PC-3 (cell line): ENCODE measurements around the gene TBXAS1. TPM values are rescaled to one million over a fixed set of nuclear protein-coding genes. Genes with fewer than 3 reads are reported as not detected.
"Not testable (repeated sequence)": the region's sequence is repeated elsewhere in the genome, so short reads cannot be mapped to it uniquely, and the experiment has no call there.

Experiments used
- ATAC-seq: fragments of 200-7000 bp; cut with Tn5 transposase; 2 replicates; pipeline ENCODE4 v1.9.1; 2020; ENCODE audit warnings: mild to moderate bottlenecking, moderate library complexity
- BruUV-seq: library from RNA; stranded (reverse); fragments of 400-500 nt; replicated peaks from 2 replicates; lab custom pipeline; 2021; lab: Mats Ljungman, UMichigan
- CTCF ChIA-PET: fragments of 300-600 bp; sonication (Branson Sonifier 250); formaldehyde crosslinking; loops from one replicate; lab custom pipeline; 2022; ENCODE audit warnings: antibody characterized with exemption; lab: Charles Lee
- POLR2A ChIA-PET: fragments of 300-600 bp; sonication (Branson Sonifier 250); formaldehyde crosslinking; loops from one replicate; lab custom pipeline; 2022; ENCODE audit warnings: antibody characterized with exemption; ENCODE audit not compliant: unreplicated experiment; lab: Charles Lee
- DNase-seq: peaks from one replicate; pipeline ENCODE4 v3.0.0-alpha.2; 2015
- H2AFZ ChIP-seq: fragments of 300-600 bp; sonication (generic); 2 replicates; pipeline ENCODE4 v1.6.0; 2016; ENCODE audit warnings: antibody characterized with exemption, low read length
- H3F3A ChIP-seq: fragments of 300-600 bp; sonication (generic); one replicate; pipeline ENCODE4 v1.6.0; 2017; ENCODE audit warnings: antibody characterized with exemption, low read length, control low read depth, mild to moderate bottlenecking; ENCODE audit not compliant: unreplicated experiment
- H3K27ac ChIP-seq: fragments of 300-600 bp; sonication (generic); 2 replicates; pipeline ENCODE4 v1.5.1; 2016; ENCODE audit warnings: mild to moderate bottlenecking, low read length
- H3K27me3 ChIP-seq: fragments of 300-600 bp; sonication (generic); 2 replicates; pipeline ENCODE4 v1.6.1; 2016; ENCODE audit warnings: low read length, mixed read lengths
- H3K36me3 ChIP-seq: fragments of 300-600 bp; sonication (generic); 2 replicates; pipeline ENCODE4 v1.6.1; 2016; ENCODE audit warnings: low read depth, mixed run types, low read length, mixed read lengths
- H3K4me1 ChIP-seq: fragments of 300-600 bp; sonication (generic); 2 replicates; pipeline ENCODE4 v1.5.1; 2016; ENCODE audit warnings: low read length; ENCODE audit not compliant: insufficient read depth
- H3K4me2 ChIP-seq: fragments of 300-600 bp; sonication (generic); 2 replicates; pipeline ENCODE4 v1.6.0; 2016; ENCODE audit warnings: low read length
- H3K4me3 ChIP-seq: fragments of 300-600 bp; sonication (generic); 2 replicates; pipeline ENCODE4 v1.5.1; 2016; ENCODE audit warnings: mild to moderate bottlenecking, low read length, mixed read lengths
- H3K79me2 ChIP-seq: fragments of 300-600 bp; sonication (generic); 2 replicates; pipeline ENCODE4 v1.6.1; 2017; ENCODE audit warnings: low read length, mixed read lengths
- H3K9ac ChIP-seq: fragments of 300-600 bp; sonication (generic); 2 replicates; pipeline ENCODE4 v1.6.0; 2016; ENCODE audit warnings: mild to moderate bottlenecking, low read length
- H3K9me2 ChIP-seq: fragments of 300-600 bp; sonication (generic); replicated peaks from 2 replicates; pipeline ENCODE4 v1.6.1; 2016; ENCODE audit warnings: mixed run types, low read length, mixed read lengths
- H3K9me3 ChIP-seq: fragments of 300-600 bp; sonication (generic); 2 replicates; pipeline ENCODE4 v1.6.1; 2016; ENCODE audit warnings: low read length, mixed read lengths
- H4K20me1 ChIP-seq: fragments of 300-600 bp; sonication (generic); 2 replicates; pipeline ENCODE4 v1.6.1; 2016; ENCODE audit warnings: low read length, mixed read lengths
- EZH2 ChIP-seq: fragments of 300-600 bp; sonication (generic); IDR thresholded peaks from one replicate; pipeline ENCODE4 v1.6.1; 2017; ENCODE audit warnings: antibody characterized with exemption, mild to moderate bottlenecking, low read length; ENCODE audit not compliant: unreplicated experiment
- EZH2phosphoT487 ChIP-seq: fragments of 300-600 bp; sonication (generic); IDR thresholded peaks from 2 replicates; pipeline ENCODE4 v1.6.1; 2018; ENCODE audit warnings: mild to moderate bottlenecking, antibody characterized with exemption, low read length, borderline replicate concordance
- intact Hi-C: fragments of 100-400 bp; cut with micrococcal nuclease; formaldehyde crosslinking; loops from 2 replicates; pipeline ENCODE4 v1.9.0; 2023
- total RNA-seq: library from RNA; depleted of rRNA; stranded (reverse); fragments of >200 nt; gene quantifications from 2 replicates; pipeline ENCODE4 v1.2.3, GENCODE V29; 2014
- TF ChIP-seq, protein P1 (sequence below): fragments of 300-600 bp; sonication (generic); conservative IDR thresholded peaks from 2 replicates; pipeline ENCODE4 v1.5.1; 2017; ENCODE audit warnings: antibody characterized with exemption, low read depth, mild to moderate bottlenecking, low read length

The TBXAS1 gene
- total RNA-seq, 1 experiment from 2014 or later: 21.8 TPM

DNA sequence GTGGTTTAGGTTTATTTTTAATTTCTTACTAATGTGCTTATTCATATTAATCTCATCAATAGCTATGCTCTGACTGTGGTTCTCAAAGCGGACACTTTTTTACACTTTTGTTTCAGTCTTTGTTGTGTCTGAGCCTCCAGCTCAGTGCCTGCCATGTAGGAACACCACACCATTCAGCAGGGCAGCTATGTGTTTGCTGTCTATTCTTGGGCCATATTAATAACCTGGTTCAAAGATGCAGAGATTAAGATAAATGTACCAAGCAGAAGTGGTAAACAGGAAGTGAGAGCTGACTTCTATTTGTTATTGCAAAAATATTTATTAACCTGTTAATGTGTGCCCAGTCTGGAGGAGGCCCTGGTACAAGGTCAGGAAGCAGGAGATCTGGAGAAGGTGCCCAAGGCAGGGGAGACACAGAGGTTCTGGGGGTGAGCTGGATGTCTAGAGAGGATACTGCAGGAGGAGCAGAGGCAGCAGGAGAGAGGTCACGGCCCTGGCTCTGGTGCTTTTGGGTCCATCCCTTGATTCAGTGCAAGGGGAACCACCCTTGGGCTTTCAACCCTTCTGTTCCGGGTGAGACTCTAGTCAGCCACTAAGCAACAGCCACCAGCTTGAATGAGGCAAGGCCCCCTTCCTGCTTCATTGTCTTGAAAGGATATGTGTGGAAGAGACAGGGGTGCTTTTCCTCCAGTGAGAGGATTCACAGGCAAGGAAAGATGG, 1.9 kb downstream of the TBXAS1 start:
- ATAC-seq (no peak), DNase-seq (no peak)
- no peak overlapping the region for H3K27ac ChIP-seq
- no peak overlapping the region for H3K4me3 ChIP-seq
- BruUV-seq: no TSS peak
- POLR2A ChIA-PET: interaction anchor here (0.6 kb wide), 1 partner anchor 47 kb away, joined by 3 read pairs; no protein-coding TSS in a partner anchor
- H4K20me1 ChIP-seq: no peaks in the 10 kb centered on the region
- H3K4me1 ChIP-seq: peaks cover 17% of the 10 kb centered on the region
- no peaks in the 10 kb centered on the region for H3K36me3 ChIP-seq
- no peaks in the 10 kb centered on the region for H3K79me2 ChIP-seq
- CTCF ChIA-PET: no interaction called here
- H3K9me3 ChIP-seq: no peaks in the 10 kb centered on the region
- no peak overlapping the region for H3K9ac ChIP-seq
- H3K9me2 ChIP-seq: no peaks in the 10 kb centered on the region
- no peaks in the 10 kb centered on the region for H3K27me3 ChIP-seq
- H3F3A ChIP-seq: no peaks in the 10 kb centered on the region
- intact Hi-C loops: no loop called here
- no peak overlapping the region for H2AFZ ChIP-seq
- H3K4me2 ChIP-seq: no peak overlapping the region
- TF ChIP-seq EZH2 (no peak), EZH2phosphoT487 (no peak)
- TF ChIP-seq, protein P1, sequence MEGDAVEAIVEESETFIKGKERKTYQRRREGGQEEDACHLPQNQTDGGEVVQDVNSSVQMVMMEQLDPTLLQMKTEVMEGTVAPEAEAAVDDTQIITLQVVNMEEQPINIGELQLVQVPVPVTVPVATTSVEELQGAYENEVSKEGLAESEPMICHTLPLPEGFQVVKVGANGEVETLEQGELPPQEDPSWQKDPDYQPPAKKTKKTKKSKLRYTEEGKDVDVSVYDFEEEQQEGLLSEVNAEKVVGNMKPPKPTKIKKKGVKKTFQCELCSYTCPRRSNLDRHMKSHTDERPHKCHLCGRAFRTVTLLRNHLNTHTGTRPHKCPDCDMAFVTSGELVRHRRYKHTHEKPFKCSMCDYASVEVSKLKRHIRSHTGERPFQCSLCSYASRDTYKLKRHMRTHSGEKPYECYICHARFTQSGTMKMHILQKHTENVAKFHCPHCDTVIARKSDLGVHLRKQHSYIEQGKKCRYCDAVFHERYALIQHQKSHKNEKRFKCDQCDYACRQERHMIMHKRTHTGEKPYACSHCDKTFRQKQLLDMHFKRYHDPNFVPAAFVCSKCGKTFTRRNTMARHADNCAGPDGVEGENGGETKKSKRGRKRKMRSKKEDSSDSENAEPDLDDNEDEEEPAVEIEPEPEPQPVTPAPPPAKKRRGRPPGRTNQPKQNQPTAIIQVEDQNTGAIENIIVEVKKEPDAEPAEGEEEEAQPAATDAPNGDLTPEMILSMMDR: no peak

DNA sequence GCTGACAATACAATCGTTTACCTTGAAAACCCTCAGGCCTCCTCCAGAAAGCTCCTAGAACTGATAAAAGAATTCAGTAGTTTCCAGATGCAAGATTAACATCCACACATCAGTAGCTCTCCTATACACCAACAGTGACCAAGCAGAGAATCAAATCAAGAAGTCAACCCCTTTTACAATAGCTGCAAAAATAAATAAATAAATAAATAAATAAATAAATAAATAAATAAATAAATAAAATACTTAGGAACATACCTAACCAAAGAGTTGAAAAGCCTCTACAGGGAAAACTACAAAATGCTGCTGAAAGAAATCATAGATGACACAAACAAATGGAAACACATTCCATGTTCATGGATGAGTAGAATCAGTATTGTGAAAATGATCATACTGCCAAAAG, 6.8 kb downstream of the TBXAS1 start:
- H3K79me2 ChIP-seq, H3K36me3 ChIP-seq, H2AFZ ChIP-seq, H3F3A ChIP-seq, H3K27me3 ChIP-seq, H4K20me1 ChIP-seq, H3K9me3 ChIP-seq, ATAC-seq, H3K4me1 ChIP-seq, BruUV-seq, POLR2A ChIA-PET, H3K4me2 ChIP-seq, DNase-seq, H3K4me3 ChIP-seq, intact Hi-C loops, CTCF ChIA-PET, H3K9me2 ChIP-seq, H3K27ac ChIP-seq, H3K9ac ChIP-seq: not testable (repeated sequence)

DNA sequence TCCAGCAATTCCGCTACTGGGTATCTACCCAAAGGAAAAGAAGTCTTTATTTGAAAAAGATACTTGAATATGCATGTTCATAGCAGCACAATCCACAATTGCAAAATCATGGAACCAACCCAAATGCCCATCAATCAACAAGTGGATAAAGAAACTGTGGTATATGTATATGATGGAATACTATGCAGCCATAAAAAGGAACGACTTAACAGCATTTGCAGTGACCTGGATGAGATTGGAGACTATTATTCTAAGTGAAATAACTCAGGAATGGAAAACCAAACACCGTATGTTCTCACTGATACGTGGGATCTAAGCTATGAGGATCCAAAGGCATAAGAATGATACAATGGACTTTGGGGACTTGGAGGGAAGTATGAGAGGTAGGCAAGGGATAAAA, 8.2 kb downstream of the TBXAS1 start:
- DNase-seq, H2AFZ ChIP-seq, CTCF ChIA-PET, intact Hi-C loops, H3K9me2 ChIP-seq, H3F3A ChIP-seq, H3K4me1 ChIP-seq, H3K79me2 ChIP-seq, H3K36me3 ChIP-seq, ATAC-seq, H3K9ac ChIP-seq, H3K4me3 ChIP-seq, H4K20me1 ChIP-seq, H3K27me3 ChIP-seq, H3K4me2 ChIP-seq, BruUV-seq, H3K27ac ChIP-seq, H3K9me3 ChIP-seq: not testable (repeated sequence)
- POLR2A ChIA-PET: interaction anchor here (0.6 kb wide), 1 partner anchor 173 kb away, joined by 3 read pairs; no protein-coding TSS in a partner anchor
